Gastroesophageal sphincter (tissue), 3 donors: ENCODE measurements around the gene CCNY.

ENCODE experiments used
- CTCF ChIP-seq, 4 experiments: fragments of 200-600 bp in 2 of 4; fragments of 450-650 bp in 2 of 4; sonication (generic) in 1 of 4; IDR thresholded peaks; one replicate each; pipeline ENCODE4 v1.5.1; 2017 to 2019; ENCODE audit warnings: antibody characterized with exemption in 4 of 4, mild to moderate bottlenecking in 2 of 4, moderate library complexity in 2 of 4
- EP300 ChIP-seq: sonication (generic); formaldehyde crosslinking; IDR thresholded peaks from one replicate; pipeline ENCODE4 v1.6.1; 2017; ENCODE audit warnings: antibody characterized with exemption, mild to moderate bottlenecking
- POLR2A ChIP-seq, 2 donors: fragments of 450-650 bp; IDR thresholded peaks; one replicate each; pipeline ENCODE4 v1.6.1; 2017; ENCODE audit warnings: antibody characterized with exemption in 2 of 2, mild to moderate bottlenecking in 2 of 2, moderate library complexity in 1 of 2
- POLR2AphosphoS5 ChIP-seq: sonication (generic); formaldehyde crosslinking; IDR thresholded peaks from one replicate; pipeline ENCODE4 v1.6.1; 2017; ENCODE audit warnings: antibody characterized with exemption

GRCh38 chr10:35443858-35444257, 107.5 kb downstream of the CCNY start:
- TF ChIP-seq POLR2A (IDR thresholded peaks at IDR 0.05) (no peak), POLR2AphosphoS5 (no peak), CTCF (IDR thresholded peaks at IDR 0.05) (no peak), EP300 (no peak)
